HepG2 (cell line): ENCODE data around the gene SMG5. TPM values are rescaled to one million over a fixed set of nuclear protein-coding genes. Genes with fewer than 3 reads are reported as not detected.

ENCODE experiments used
- KDM1A ChIP-seq: IDR thresholded peaks from 2 replicates; pipeline ENCODE4 v1.6.1; 2016; ENCODE audit warnings: missing compliant biosample characterization
- NCOA1 ChIP-seq: sonication (generic); formaldehyde crosslinking; IDR thresholded peaks from 2 replicates; pipeline ENCODE4 v1.9.0; 2021; ENCODE audit warnings: missing genetic modification reagents
- NFE2L1 ChIP-seq: sonication (generic); formaldehyde crosslinking; IDR thresholded peaks from 2 replicates; pipeline ENCODE4 v1.4.0; 2020; ENCODE audit warnings: missing genetic modification reagents, mild to moderate bottlenecking, borderline replicate concordance
- PHF5A ChIP-seq: IDR thresholded peaks from one replicate; pipeline ENCODE4 v1.6.1; 2018; ENCODE audit warnings: low read depth, missing genetic modification reagents; ENCODE audit not compliant: unreplicated experiment
- PLRG1 ChIP-seq: fragments of 450-650 bp; conservative IDR thresholded peaks from 2 replicates; pipeline ENCODE4 v1.6.1; 2016
- ZFP90 ChIP-seq: sonication (generic); formaldehyde crosslinking; IDR thresholded peaks from 2 replicates; pipeline ENCODE4 v1.8.0; 2022; ENCODE audit warnings: missing genetic modification reagents, mild to moderate bottlenecking, inconsistent platforms, borderline replicate concordance
- ZNF296 ChIP-seq: sonication (generic); formaldehyde crosslinking; conservative IDR thresholded peaks from 2 replicates; pipeline ENCODE4 v1.5.0; 2020; ENCODE audit warnings: mild to moderate bottlenecking, missing genetic modification reagents
- ZNF567 ChIP-seq: sonication (generic); formaldehyde crosslinking; IDR thresholded peaks from 2 replicates; pipeline ENCODE4 v1.8.1; 2023; ENCODE audit warnings: mild to moderate bottlenecking, missing genetic modification reagents, borderline replicate concordance
- polyA plus RNA-seq, 8 experiments: library from polyadenylated mRNA; depleted of rRNA in 3 of 8; stranded (reverse) in 7 of 8; unstranded in 1 of 8; fragments of >200 nt; fragmentation: Illumina TruSeq in 4 of 8; extraction: Trizol in 4 of 8; gene quantifications; 2 replicates each; pipeline versions ENCODE4 v1.2.1 to v1.2.3, GENCODE V29; 2011 to 2016; ENCODE audit warnings: low read depth in 4 of 8, missing spikeins in 1 of 8, mixed read lengths in 1 of 8; ENCODE audit not compliant: insufficient read depth in 1 of 8
- total RNA-seq, 5 experiments: library from RNA; depleted of rRNA; stranded (reverse); fragments of >200 nt; fragmentation: Illumina TruSeq; extraction: Trizol; gene quantifications; 2 replicates each; pipeline ENCODE4 v1.2.3, GENCODE V29; 2016; ENCODE audit warnings: low read depth in 1 of 5
- TF ChIP-seq, protein P1 (sequence below): sonication (generic); formaldehyde crosslinking; IDR thresholded peaks from 2 replicates; pipeline ENCODE4 v1.5.0; 2020; ENCODE audit warnings: mild to moderate bottlenecking, missing genetic modification reagents, borderline replicate concordance
- TF ChIP-seq, protein P2 (sequence below): sonication (generic); formaldehyde crosslinking; IDR thresholded peaks from 2 replicates; pipeline ENCODE4 v1.4.0; 2020; ENCODE audit warnings: mild to moderate bottlenecking, missing genetic modification reagents
- TF ChIP-seq, protein P3 (sequence below): sonication (generic); formaldehyde crosslinking; IDR thresholded peaks from 2 replicates; pipeline ENCODE4 v1.8.1; 2023; ENCODE audit warnings: missing genetic modification reagents, inconsistent platforms, borderline replicate concordance
- TF ChIP-seq, protein P4 (sequence below): sonication (generic); formaldehyde crosslinking; IDR thresholded peaks from 2 replicates; pipeline ENCODE4 v1.5.1; 2020; ENCODE audit warnings: mild to moderate bottlenecking, missing genetic modification reagents, moderate library complexity

The SMG5 gene
- total and polyA plus RNA-seq, 2 of the 13 experiments (the other 11 are each of a cell fraction or from before 2014, with no cell fraction given), result 50.5 to 84.0 TPM

DNA sequence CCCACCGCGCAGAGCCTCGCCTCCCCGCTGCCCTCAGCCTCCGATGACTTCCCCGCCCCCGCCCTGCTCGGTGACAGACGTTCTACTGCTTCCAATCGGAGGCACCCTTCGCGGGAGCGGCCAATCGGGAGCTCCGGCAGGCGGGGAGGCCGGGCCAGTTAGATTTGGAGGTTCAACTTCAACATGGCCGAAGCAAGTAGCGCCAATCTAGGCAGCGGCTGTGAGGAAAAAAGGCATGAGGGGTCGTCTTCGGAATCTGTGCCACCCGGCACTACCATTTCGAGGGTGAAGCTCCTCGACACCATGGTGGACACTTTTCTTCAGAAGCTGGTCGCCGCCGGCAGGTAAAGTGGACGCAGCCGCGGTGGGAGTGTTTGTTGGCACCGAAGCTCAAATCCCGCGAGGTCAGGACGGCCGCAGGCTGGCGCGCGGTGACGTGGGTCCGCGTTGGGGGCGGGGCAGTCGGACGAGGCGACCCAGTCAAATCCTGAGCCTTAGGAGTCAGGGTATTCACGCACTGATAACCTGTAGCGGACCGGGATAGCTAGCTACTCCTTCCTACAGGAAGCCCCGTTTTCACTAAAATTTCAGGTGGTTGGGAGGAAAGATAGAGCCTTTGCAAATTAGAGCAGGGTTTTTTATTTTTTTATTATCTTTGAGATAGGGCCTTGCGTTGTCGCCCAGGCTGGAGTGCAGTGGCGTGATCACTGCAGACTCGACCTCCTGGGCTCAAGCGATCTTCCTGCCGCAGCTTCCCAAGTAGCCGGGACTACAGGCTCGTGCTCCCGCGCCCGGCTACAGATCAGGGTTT is 69.6 kb downstream of the SMG5 start, which contains the start of gene PMF1 (continued):
- TF ChIP-seq, protein P1, sequence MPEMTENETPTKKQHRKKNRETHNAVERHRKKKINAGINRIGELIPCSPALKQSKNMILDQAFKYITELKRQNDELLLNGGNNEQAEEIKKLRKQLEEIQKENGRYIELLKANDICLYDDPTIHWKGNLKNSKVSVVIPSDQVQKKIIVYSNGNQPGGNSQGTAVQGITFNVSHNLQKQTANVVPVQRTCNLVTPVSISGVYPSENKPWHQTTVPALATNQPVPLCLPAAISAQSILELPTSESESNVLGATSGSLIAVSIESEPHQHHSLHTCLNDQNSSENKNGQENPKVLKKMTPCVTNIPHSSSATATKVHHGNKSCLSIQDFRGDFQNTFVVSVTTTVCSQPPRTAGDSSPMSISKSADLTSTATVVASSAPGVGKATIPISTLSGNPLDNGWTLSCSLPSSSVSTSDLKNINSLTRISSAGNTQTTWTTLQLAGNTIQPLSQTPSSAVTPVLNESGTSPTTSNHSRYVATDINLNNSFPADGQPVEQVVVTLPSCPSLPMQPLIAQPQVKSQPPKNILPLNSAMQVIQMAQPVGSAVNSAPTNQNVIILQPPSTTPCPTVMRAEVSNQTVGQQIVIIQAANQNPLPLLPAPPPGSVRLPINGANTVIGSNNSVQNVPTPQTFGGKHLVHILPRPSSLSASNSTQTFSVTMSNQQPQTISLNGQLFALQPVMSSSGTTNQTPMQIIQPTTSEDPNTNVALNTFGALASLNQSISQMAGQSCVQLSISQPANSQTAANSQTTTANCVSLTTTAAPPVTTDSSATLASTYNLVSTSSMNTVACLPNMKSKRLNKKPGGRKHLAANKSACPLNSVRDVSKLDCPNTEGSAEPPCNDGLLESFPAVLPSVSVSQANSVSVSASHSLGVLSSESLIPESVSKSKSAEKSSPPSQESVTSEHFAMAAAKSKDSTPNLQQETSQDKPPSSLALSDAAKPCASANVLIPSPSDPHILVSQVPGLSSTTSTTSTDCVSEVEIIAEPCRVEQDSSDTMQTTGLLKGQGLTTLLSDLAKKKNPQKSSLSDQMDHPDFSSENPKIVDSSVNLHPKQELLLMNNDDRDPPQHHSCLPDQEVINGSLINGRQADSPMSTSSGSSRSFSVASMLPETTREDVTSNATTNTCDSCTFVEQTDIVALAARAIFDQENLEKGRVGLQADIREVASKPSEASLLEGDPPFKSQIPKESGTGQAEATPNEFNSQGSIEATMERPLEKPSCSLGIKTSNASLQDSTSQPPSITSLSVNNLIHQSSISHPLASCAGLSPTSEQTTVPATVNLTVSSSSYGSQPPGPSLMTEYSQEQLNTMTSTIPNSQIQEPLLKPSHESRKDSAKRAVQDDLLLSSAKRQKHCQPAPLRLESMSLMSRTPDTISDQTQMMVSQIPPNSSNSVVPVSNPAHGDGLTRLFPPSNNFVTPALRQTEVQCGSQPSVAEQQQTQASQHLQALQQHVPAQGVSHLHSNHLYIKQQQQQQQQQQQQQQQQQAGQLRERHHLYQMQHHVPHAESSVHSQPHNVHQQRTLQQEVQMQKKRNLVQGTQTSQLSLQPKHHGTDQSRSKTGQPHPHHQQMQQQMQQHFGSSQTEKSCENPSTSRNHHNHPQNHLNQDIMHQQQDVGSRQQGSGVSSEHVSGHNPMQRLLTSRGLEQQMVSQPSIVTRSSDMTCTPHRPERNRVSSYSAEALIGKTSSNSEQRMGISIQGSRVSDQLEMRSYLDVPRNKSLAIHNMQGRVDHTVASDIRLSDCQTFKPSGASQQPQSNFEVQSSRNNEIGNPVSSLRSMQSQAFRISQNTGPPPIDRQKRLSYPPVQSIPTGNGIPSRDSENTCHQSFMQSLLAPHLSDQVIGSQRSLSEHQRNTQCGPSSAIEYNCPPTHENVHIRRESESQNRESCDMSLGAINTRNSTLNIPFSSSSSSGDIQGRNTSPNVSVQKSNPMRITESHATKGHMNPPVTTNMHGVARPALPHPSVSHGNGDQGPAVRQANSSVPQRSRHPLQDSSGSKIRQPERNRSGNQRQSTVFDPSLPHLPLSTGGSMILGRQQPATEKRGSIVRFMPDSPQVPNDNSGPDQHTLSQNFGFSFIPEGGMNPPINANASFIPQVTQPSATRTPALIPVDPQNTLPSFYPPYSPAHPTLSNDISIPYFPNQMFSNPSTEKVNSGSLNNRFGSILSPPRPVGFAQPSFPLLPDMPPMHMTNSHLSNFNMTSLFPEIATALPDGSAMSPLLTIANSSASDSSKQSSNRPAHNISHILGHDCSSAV (CRISPR knock-in tag), result no peak
- TF ChIP-seq KDM1A (CRISPR knock-in tag) (no peak), NFE2L1 (CRISPR knock-in tag) (no peak), ZNF567 (CRISPR knock-in tag) (peak; percentile 91; the same call in 1 of the 2 replicates), NCOA1 (peak; percentile 37; the same call in 1 of the 2 replicates), PLRG1 (no peak), ZNF296 (CRISPR knock-in tag) (no peak), ZFP90 (CRISPR knock-in tag) (no peak), PHF5A (CRISPR knock-in tag) (no peak)
- TF ChIP-seq, protein P2, sequence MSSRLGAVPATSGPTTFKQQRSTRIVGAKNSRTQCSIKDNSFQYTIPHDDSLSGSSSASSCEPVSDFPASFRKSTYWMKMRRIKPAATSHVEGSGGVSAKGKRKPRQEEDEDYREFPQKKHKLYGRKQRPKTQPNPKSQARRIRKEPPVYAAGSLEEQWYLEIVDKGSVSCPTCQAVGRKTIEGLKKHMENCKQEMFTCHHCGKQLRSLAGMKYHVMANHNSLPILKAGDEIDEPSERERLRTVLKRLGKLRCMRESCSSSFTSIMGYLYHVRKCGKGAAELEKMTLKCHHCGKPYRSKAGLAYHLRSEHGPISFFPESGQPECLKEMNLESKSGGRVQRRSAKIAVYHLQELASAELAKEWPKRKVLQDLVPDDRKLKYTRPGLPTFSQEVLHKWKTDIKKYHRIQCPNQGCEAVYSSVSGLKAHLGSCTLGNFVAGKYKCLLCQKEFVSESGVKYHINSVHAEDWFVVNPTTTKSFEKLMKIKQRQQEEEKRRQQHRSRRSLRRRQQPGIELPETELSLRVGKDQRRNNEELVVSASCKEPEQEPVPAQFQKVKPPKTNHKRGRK, result no peak
- TF ChIP-seq, protein P3, sequence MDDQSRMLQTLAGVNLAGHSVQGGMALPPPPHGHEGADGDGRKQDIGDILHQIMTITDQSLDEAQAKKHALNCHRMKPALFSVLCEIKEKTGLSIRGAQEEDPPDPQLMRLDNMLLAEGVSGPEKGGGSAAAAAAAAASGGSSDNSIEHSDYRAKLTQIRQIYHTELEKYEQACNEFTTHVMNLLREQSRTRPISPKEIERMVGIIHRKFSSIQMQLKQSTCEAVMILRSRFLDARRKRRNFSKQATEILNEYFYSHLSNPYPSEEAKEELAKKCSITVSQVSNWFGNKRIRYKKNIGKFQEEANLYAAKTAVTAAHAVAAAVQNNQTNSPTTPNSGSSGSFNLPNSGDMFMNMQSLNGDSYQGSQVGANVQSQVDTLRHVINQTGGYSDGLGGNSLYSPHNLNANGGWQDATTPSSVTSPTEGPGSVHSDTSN (CRISPR knock-in tag), result no peak
- TF ChIP-seq, protein P4, sequence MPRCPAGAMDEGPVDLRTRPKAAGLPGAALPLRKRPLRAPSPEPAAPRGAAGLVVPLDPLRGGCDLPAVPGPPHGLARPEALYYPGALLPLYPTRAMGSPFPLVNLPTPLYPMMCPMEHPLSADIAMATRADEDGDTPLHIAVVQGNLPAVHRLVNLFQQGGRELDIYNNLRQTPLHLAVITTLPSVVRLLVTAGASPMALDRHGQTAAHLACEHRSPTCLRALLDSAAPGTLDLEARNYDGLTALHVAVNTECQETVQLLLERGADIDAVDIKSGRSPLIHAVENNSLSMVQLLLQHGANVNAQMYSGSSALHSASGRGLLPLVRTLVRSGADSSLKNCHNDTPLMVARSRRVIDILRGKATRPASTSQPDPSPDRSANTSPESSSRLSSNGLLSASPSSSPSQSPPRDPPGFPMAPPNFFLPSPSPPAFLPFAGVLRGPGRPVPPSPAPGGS (CRISPR knock-in tag), result no peak; the same call in 1 of the 2 replicates
